GM12875 (cell line): Measurements from ENCODE around the gene PLEKHD1.
A peak's percentile ranks its signal among the peaks of the same experiment; 100 is the strongest.
"Not testable (repeated sequence)": the region's sequence is repeated elsewhere in the genome, so short reads cannot be mapped to it uniquely, and the experiment has no call there.

Experiments
- H3K4me3 ChIP-seq: one replicate; pipeline ENCODE4 v1.5.1; 2011; ENCODE audit warnings: low read depth, low read length, control low read depth
- TF ChIP-seq, protein P1 (sequence below): IDR thresholded peaks from 2 replicates; pipeline ENCODE4 v1.5.1; 2011; ENCODE audit warnings: low read depth, mild to moderate bottlenecking, control low read depth, inconsistent platforms, low read length, moderate library complexity, borderline replicate concordance; ENCODE audit not compliant: insufficient read depth

The PLEKHD1 gene

DNA sequence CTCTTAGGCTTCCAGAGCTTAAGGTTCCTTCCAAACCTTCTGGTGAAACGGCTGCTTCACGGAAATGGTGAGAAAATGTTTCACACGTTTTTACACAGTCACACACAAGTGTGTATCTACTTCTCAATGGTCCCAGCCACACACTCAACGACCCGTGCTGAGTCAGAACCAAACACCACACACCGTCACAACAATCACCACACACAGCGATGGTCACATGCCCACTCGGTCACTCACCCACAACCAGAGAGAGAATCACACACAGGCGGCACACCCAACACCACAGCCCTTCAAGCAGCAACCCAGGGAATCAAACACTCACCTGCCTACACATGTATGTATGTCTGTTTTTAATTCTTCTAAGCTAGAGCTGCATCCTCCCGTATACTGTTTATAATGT is 12.6 kb upstream of the PLEKHD1 start:
- H3K4me3 ChIP-seq = no peak overlapping the region
- TF ChIP-seq, protein P1, sequence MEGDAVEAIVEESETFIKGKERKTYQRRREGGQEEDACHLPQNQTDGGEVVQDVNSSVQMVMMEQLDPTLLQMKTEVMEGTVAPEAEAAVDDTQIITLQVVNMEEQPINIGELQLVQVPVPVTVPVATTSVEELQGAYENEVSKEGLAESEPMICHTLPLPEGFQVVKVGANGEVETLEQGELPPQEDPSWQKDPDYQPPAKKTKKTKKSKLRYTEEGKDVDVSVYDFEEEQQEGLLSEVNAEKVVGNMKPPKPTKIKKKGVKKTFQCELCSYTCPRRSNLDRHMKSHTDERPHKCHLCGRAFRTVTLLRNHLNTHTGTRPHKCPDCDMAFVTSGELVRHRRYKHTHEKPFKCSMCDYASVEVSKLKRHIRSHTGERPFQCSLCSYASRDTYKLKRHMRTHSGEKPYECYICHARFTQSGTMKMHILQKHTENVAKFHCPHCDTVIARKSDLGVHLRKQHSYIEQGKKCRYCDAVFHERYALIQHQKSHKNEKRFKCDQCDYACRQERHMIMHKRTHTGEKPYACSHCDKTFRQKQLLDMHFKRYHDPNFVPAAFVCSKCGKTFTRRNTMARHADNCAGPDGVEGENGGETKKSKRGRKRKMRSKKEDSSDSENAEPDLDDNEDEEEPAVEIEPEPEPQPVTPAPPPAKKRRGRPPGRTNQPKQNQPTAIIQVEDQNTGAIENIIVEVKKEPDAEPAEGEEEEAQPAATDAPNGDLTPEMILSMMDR = no peak

DNA sequence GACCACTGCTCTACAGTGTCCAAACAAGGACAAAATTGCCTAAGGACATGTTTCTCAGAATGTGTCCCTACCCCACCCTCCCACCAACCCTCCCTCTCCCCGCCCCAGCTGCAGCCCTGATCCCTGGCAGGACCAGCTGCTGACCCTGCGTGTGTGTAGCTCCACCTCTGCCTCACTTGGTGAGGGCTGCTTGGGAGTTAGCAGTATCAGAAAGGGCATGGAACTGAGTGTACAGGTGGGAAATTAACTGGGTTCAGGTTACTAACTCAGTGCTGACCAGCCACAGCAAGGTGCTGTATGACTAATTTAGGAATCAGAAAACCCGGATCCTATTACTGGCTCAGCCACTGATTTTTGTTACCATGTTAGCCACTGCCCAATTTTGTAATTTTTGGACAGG is 11.3 kb upstream of the PLEKHD1 start:
- TF ChIP-seq, protein P1 = no peak
- no peak overlapping the region for H3K4me3 ChIP-seq

DNA sequence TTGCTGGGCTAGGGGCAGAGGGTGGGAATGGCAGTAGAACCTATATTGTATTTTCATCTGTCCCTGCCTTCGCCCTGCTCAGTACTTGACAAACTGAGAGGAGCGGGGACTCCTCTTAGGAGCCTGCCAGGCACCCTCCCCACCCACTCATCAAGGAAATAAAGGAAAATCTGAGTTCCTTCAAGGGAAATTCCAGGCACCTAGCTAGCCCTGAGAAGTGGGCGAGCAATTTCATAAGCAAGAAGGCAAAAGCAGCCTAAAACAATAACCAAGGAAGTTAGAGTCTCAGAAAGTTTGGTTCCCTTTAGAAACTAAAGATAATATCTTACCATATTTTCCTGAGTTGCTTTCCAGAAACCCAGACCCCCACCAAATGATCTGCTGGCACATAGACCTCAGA is 10.6 kb upstream of the PLEKHD1 start:
- TF ChIP-seq, protein P1 = no peak
- H3K4me3 ChIP-seq = no peak overlapping the region

DNA sequence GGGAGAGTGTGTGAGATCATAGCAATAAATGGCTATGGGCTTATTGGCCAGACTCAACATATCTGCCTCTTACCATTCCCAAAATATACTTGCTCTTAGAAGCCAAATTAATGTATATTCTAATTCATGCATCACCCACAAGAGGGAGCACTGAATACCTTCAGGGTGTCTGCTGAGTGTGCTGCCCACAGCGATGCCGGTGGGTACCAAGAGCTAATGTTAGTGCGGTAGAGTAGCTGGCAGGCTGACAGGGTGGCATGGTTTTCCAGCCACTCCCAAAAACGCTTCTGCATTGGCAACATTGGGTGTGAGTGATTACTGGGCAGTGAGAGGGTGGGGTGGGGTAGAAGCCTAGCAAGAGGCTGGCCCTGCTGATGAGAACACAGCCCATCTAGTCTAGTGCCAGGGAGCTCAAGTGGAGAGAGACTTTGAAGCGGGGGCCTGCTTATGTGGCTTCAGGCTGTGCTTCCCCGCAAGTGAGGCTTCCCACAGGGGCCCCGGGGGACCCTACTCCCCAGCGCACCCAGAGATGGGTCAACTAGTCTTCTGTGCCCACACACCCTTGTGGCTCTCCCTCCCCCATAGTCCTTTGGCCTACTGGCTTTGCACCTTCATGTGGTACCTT is 9.2 kb upstream of the PLEKHD1 start:
- TF ChIP-seq, protein P1 = peak; percentile 48; the same call in 1 of the 2 replicates
- H3K4me3 ChIP-seq = no peak overlapping the region

DNA sequence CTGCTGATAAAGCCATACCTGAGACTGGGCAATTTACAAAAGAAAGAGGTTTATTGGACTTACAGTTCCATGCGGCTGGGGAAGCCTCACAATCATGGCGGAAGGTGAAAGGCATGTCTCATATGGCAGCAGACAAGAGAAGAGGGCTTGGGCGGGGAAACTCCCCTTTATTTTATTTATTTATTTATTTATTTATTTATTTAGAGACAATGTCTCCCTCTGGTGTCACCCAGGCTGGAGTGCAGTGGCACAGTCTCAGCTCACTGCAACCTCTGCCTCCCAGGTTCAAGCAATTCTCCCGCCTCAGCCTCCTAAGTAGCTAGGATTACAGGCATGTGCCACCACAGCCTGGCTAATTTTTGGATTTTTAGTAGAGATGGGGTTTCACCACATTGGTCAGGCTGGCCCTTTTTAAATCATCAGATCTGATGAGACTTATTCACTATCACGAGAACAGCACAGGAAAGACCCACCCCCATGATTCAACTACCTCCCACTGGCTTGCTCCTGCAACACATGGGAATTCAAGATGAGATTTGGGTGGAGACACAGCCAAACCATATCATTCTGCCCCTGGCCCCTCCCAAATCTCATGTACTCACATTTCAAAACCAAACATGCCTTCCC is 7.6 kb upstream of the PLEKHD1 start:
- H3K4me3 ChIP-seq = not testable (repeated sequence)

DNA sequence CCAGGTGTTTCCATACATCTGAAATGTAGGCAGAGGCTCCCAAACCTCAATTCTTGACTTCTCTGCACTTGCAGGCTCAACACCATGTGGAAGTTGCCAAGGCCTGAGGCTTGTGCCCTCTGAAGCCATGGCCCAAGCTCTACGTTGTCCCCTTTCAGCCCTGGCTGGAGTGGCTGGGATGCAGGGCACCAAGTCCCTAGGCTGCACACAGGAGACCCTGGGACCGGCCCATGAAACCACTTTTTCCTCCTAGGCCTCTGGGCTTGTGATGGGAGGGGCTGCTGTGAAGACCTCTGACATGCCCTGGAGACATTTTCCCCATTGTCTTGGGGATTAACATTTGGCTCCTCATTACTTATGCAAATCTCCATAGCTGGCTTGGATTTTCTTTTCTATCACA is 6.5 kb upstream of the PLEKHD1 start:
- H3K4me3 ChIP-seq = not testable (repeated sequence)

DNA sequence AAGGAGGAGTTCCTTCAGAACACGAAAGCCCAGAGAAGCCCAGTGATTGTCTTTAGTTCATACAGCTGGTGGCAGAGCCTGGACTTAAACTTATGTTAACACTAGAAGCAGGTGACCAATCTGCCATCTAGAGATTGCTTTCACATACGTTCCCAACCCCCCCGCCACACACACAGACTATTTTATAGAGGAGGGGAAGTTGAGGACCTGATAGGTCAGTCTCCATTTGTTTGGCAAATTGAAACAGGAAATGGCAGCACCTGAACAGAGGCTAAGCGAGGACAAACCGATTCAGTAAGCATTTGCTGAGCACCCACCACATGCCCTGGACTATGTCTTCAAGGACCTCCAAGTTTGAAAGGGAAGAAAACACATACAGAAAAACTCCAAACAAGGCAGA is 4.8 kb upstream of the PLEKHD1 start:
- TF ChIP-seq, protein P1 = no peak
- no peak overlapping the region for H3K4me3 ChIP-seq

DNA sequence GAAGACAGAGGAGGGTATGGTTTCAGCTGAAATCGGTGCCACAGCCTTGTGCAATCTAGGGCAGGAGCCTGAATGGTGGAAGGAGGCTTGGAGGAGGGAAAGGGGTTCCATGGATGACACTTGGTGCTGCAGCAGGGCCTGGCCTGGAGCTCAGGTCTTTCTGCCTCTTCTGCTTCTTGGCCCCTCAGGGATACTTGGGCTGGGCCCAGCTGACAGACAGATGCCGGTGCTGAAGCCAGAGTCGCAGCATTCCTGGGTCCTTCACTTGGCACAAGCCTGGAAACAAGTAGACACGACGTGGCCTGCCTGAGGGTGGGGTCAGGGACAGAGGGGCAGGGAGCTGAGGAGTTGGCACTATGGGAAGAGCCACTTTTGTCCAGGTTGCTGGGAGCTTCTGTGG is 4.4 kb upstream of the PLEKHD1 start:
- TF ChIP-seq, protein P1 = no peak
- H3K4me3 ChIP-seq = no peak overlapping the region
